HCT116 (cell line): ENCODE data around the gene SLC9A9.

Experiments
- CTCF ChIP-seq, 3 experiments: fragments of 200-600 bp in 1 of 3; sonication (generic) in 1 of 3; IDR thresholded peaks in 2 of 3; conservative IDR thresholded peaks in 1 of 3; 2 replicates each; pipeline ENCODE4 v1.5.1; 2012 to 2017; ENCODE audit warnings: low read depth in 2 of 3, low read length in 2 of 3, antibody characterized with exemption in 1 of 3, borderline replicate concordance in 1 of 3, control low read depth in 1 of 3, mild to moderate bottlenecking in 1 of 3, mixed read lengths in 1 of 3, mixed run types in 1 of 3, moderate library complexity in 1 of 3; ENCODE audit not compliant: insufficient read depth in 1 of 3
- EZH2 ChIP-seq: fragments of 200-600 bp; sonication (generic); IDR thresholded peaks from 2 replicates; pipeline ENCODE4 v1.6.1; 2017; ENCODE audit warnings: antibody characterized with exemption, mixed run types
- JUND ChIP-seq: IDR thresholded peaks from 2 replicates; pipeline ENCODE4 v1.6.1; 2012
- POLR2A ChIP-seq: IDR thresholded peaks from 2 replicates; pipeline ENCODE4 v1.7.0; 2011; ENCODE audit warnings: borderline replicate concordance; ENCODE audit not compliant: insufficient read depth, insufficient read length; ENCODE audit errors: extremely low read depth
- RAD21 ChIP-seq: IDR thresholded peaks from 2 replicates; pipeline ENCODE4 v1.6.1; 2012; ENCODE audit warnings: low read depth, mild to moderate bottlenecking
- ZFX ChIP-seq: fragments of 450-650 bp; IDR thresholded peaks from 2 replicates; pipeline ENCODE4 v1.6.1; 2017
- TF ChIP-seq, protein P1 (sequence below): IDR thresholded peaks from 2 replicates; pipeline ENCODE4 v1.6.1; 2012

GRCh38 chr3:143242101-143242500, 606.2 kb downstream of the SLC9A9 start:
- no peak for TF ChIP-seq JUND
- no peak for TF ChIP-seq CTCF (IDR thresholded peaks at IDR 0.05 in 2 of 3, conservative IDR thresholded peaks at IDR 0.05 in 1 of 3; ENCODE audit: borderline replicate concordance in 1 of 3, insufficient read depth in 1 of 3, low read depth in 2 of 3, low read length in 2 of 3)
- no peak for TF ChIP-seq POLR2A
- TF ChIP-seq RAD21, result no peak
- TF ChIP-seq EZH2, result no peak
- TF ChIP-seq, protein P1, sequence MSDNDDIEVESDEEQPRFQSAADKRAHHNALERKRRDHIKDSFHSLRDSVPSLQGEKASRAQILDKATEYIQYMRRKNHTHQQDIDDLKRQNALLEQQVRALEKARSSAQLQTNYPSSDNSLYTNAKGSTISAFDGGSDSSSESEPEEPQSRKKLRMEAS, result no peak
- no peak for TF ChIP-seq ZFX
